Bronchus fibroblast of lung (primary cell): ENCODE results near the gene NPVF. TPM values are rescaled to one million over a fixed set of nuclear protein-coding genes. Genes with fewer than 3 reads are reported as not detected.

Source experiments
- total RNA-seq: library from RNA; depleted of rRNA; stranded (reverse); fragments of >200 nt; gene quantifications from 2 replicates; pipeline ENCODE4 v1.2.3, GENCODE V29; 2015

Gene NPVF
- total RNA-seq: not detected in 2 replicates

GRCh38 chr7:25228386-25228785, at the start of gene NPVF:
Gene NPVF, minus strand, starts transcription at chr7:25228486. Its CDS starts 47 bp downstream, at chr7:25228439.

Other genes starting within 250 kb of the NPVF start
- gene OSBPL3, start 248.3 kb downstream of the NPVF start, total RNA-seq: 12.6 and 13.5 TPM in 2 replicates
- gene CYCS, start 103.2 kb downstream of the NPVF start, total RNA-seq: 39.8 and 41.9 TPM in 2 replicates